CD4-positive, alpha-beta T cell treated with Interferon gamma for 1 hour (primary cell): Measurements from ENCODE around the gene TCEAL1.
"Not testable (repeated sequence)": the region's sequence is repeated elsewhere in the genome, so short reads cannot be mapped to it uniquely, and the experiment has no call there.

ENCODE experiments used
- DNase-seq: peaks from one replicate; pipeline ENCODE4 v3.0.0-alpha.2; 2020

Gene TCEAL1

GRCh38 chrX:103637604-103638338, 9.0 kb downstream of the TCEAL1 start:
- DNase-seq = no peak

- not testable (repeated sequence) for DNase-seq
Measured at GRCh38 chrX:103638479-103639346, 9.9 kb downstream of the TCEAL1 start.

DNA sequence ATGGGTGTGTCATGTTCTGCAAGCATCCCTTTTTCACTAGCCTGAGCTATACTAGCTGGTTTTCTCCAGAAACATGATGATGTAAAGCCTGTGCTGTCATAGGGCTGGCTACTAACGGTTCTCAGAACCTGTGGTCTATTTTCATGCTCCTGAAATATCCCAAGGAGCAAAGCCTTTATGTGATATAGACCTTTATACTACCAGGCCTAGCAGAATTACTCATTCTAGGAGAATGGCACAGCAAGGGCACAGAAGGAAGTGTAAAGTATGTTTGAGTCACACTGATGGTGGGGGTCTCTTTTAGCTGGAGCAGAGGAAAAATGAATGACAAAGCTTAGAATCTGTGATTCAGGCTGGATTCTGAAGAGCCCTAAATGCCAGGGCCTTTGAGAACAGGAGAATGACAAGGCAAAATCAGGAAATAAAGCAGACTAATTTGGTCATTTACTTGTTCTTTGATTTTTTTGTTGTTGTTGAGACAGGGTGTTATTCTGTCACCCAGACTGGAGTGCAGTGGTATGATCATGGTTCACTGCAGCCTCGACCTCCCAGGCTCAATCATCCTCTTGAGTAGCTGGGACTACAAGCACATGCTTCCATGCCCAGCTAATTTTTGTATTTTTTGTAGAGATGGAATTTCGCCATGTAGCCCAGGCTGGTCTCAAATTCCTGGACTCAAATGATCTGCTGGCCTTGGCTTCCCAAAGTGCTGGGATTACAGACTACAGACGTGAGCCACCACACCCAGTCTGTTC, 11.8 kb downstream of the TCEAL1 start:
- DNase-seq = no peak

DNA sequence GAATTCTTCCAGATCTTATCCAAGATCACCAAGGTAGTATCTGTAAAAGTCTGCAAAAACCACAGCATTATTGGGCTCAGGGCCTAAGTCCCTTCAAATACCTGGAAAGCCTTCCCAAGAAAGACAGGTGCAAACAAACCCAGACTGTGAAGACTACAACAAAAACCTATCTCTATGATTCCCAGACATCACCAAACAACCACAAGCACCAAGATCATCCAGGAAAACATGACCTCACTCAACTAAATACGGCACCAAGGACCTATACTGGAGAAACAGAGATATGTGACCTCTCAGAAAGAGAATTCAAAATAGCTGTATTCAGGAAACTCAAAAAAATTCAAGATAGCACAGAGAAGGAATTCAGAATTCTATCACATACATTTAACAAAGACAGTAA, 15.3 kb downstream of the TCEAL1 start:
- DNase-seq = no peak

GRCh38 chrX:103647630-103648029, 18.9 kb downstream of the TCEAL1 start:
- DNase-seq = no peak

- no peak for DNase-seq
Measured at GRCh38 chrX:103651151-103651773, 22.5 kb downstream of the TCEAL1 start.

DNA sequence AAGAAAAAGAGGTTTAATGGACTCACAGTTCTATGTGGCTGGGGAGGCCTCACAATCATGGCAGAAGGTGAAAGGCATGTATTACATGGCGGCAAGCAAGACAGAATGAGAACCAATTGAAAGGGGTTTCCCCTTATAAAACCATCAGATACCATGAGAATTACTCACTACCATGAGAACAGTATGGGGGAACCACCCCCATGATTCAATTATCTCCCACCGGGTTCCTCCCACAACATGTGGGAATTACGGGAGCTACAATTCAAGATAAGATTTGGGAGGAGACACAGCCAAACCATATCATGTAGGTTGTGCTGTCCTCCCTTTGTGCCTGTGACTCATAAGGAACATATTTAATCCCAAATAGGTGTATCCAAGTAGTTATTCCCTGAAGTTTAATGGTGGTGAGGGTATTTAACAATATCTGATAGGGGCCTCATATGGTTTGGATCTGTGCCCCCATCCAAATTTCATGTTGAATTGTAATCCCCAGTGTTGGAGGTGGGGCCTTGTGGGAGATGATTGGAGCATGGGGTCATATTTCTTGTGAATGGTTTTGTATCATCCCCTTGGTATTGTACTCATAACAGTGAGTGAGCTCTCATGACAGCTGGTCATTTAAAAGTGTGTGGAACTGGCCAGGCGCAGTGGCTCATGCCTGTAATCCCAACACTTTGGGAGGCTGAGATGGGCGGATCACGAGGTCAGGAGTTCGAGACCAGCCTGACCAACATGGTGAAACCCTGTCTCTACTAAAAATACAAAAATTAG, 26.6 kb downstream of the TCEAL1 start:
- DNase-seq = not testable (repeated sequence)

- no peak for DNase-seq
Measured at GRCh38 chrX:103656617-103657016, 27.8 kb downstream of the TCEAL1 start.

GRCh38 chrX:103657066-103657465, 28.3 kb downstream of the TCEAL1 start:
- not testable (repeated sequence) for DNase-seq

DNA sequence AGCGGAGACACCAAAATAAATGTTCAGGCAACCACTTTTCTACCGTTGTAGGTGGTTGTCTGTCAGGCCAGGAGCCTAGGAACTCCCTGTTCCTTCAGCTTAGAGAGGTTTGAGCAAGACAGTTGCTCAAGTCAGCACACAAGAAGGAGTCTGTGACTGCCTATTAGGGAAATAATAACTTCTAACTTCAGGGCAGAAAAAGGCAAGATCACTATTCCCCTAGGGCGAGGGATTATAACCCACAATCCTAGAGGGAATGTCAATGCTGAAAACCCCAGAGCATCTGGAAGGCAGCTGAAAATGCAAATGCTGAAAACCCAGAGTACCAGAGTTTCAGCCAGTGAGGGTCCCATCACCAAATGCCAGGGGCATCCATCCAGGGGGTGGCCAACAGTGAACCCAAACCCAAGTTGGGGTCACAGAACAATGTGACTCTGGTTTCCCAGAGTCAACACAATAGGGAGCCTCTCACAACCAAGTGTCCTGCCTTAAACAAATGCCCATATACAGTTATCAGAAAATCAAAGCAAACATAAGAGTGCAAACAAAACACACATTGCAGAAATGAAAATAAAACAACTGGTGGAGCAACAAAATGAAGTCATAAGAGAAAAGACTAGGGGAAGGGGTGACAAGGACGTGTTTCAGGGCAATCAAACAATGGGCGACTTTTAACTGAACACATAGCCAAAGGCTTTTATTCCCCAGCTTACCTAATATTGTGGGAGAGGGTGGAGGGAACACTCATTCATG, 30.1 kb downstream of the TCEAL1 start:
- DNase-seq = no peak

DNA sequence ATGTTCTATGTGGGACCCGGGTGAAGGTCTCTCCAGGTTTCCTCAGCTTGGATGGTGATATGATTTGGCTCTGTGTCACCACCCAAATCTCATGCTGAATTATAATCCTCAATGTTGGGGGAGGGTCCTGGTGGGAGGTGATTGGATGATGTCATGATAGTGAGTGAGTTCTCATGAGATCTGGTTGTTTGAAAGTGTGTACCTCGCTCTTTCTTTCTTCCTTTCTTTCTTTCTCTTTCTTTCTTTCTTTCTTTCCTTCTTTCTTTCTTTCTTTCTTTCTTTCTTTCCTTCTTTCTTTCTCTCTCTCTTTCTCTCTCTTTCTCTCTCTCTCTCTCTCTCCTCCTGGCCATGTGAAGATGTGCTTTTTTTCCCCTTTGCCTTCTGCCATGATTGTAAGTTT, 30.7 kb downstream of the TCEAL1 start:
- not testable (repeated sequence) for DNase-seq

- DNase-seq = no peak
Measured at GRCh38 chrX:103663981-103664762, 35.4 kb downstream of the TCEAL1 start.

- no peak for DNase-seq
Measured at GRCh38 chrX:103666202-103667107, 37.7 kb downstream of the TCEAL1 start.

DNA sequence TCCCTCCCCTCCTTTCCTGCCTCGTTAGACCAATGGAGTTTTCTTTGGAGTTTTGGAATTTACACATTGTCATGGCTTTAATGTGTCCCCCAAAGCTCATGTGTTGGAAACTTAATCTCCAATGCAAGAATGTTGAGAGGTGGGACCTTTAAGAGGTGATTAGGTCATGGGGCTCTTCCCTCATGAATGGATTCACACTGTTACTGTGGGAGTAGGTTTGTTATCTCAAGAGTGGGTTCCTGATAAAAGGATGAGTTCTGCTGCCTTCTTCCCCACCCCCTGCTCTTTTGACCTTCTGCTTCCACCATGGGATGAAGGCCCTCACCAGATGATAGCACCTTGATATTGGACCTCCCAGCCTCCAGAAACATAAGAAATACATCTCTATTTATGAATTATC, 41.0 kb downstream of the TCEAL1 start:
- no peak for DNase-seq

- DNase-seq = no peak
Measured at GRCh38 chrX:103674531-103675454, 46.0 kb downstream of the TCEAL1 start.

- DNase-seq = no peak
Measured at GRCh38 chrX:103678199-103678993, 49.6 kb downstream of the TCEAL1 start.
